Fibroblast of gingiva (primary cell): Measurements from ENCODE around the gene TMUB1.

Experiments used
- DNase-seq: peaks from one replicate; pipeline ENCODE4 v3.0.0-alpha.2; 2011; ENCODE audit warnings: low read depth

TMUB1 gene

DNA sequence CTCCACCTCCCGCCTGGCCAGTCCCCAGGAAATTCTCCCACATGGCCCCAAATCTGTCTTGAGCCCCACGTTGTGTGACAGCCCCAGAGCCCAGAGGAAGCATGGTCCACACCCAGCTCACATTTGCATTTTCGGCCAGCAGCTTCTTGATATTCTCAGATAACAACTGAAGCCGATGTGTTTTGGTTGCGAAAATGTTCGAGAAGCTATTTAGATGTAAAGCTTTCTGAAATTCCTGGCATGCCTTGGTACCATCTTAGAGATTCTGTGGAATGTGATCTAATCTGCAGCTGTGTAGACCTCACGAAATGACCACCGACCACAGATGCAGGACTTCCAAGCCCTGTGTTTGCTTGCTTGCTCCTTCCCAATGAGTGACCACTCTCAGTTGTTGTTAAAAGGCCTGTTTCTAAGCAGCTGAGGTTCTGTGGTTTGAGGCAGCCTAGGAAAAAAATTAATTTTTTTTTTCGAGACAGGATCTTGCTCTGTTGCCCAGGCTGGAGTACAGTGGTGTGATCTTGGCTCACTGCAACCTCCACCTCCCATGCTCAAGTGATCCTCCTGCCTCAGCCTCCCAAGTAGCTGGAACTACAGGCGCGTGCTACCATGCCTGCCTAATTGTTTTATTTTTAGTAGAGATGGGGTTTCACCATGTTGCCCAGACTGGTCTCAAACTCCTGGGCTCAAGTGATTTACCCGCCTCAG, 15.1 kb downstream of the TMUB1 start:
- no peak for DNase-seq

- no peak for DNase-seq
Observed at GRCh38 chr7:151066273-151066974, 16.9 kb downstream of the TMUB1 start.

DNA sequence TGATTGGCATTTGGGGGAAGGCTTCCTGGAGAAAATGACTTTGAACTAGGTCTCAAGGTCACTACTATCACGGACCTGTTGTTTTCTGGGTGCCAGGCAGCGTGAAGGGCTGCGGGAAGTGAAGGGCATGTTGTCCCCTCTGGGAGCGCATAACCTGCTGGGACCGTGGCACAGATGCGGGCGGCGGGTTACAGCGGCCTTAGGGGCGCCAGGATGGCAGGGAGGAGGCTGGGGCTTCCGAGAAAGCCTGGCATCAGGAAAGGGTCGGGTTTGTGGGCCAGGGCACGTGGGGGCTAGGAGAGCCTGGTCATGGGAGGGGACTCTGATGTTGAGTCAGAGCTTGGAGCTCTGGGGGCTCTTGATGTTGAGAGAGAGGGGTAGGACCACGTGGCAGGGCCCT, 17.8 kb downstream of the TMUB1 start:
- DNase-seq: no peak

- no peak for DNase-seq
Observed at GRCh38 chr7:151064993-151065392, 18.3 kb downstream of the TMUB1 start.

DNA sequence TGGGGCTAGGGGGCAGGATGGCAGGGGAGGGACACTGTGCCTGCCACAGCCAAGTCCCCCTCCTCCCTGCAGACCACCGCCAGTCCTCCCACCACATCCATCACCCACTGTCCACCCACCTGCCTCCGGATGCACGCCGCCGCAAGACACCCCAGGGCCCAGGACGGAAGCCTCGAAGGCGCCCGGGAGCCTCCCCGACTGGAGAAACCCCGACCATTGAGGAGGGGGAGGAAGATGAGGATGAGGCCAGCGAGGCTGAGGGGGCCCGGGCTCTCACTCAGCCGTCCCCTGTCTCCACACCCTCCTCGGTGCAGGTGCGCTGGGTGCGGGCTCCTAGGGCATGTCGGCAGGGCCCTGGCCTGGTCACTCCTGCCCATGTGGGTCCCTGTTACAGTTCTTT, 18.8 kb downstream of the TMUB1 start:
- no peak for DNase-seq

- DNase-seq: peak; percentile 69
Observed at GRCh38 chr7:151063212-151063561, 20.1 kb downstream of the TMUB1 start.

DNA sequence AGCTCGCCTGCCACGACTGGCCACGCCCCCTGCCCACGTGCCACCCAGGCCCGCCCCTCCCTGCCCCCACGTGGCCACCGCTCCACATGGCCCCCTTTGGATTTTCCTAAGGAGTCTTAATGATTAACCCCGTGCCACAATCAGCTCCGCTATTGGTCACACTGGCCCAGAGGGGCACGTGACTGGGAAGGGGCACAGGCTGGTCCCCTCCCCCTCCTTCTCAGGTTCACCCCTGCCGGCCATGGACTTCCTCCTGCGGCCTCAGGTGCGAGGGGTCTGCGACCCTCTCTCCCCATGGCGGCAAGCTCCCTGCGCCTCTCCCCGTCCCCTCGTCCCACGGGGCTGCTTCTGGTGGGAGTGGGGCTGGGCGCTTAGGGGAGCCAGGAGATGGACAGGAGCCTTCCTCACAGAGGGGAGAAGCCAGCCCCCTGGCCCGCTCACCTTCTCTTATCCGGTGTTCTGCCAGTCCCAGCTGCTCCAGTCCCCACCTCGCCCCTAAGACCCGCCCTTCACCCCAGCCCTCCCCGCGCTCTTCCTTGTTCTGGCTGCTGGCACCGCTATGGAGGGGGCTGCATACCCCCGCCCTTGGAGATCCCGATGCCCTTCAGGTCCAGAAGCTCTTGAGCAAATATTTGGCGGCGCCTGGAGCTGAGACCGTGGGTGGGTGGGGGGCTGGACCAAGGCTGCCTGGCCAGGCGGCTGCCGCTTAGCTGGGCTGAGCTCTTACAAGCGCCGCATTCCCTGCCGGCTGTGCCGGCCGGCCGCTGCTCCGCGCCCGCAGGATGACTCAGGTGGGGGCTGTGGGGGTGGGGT, 20.7 kb downstream of the TMUB1 start:
- peak; percentile 56 for DNase-seq

DNA sequence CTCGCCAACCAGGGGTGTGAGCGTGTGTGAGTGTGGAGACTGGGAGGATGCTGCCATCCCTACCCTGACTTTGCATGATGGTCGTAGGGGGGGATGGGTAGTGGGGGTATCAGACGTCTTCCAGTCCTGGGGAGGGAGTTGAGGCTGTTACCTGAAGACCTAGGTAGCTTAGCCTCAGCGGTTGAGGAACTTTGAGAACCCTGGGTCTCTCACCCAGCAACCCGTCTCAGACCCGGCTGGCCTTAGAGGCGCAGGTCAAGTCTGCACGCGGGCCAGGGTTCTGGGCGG, 21.2 kb downstream of the TMUB1 start:
- DNase-seq: no peak

DNA sequence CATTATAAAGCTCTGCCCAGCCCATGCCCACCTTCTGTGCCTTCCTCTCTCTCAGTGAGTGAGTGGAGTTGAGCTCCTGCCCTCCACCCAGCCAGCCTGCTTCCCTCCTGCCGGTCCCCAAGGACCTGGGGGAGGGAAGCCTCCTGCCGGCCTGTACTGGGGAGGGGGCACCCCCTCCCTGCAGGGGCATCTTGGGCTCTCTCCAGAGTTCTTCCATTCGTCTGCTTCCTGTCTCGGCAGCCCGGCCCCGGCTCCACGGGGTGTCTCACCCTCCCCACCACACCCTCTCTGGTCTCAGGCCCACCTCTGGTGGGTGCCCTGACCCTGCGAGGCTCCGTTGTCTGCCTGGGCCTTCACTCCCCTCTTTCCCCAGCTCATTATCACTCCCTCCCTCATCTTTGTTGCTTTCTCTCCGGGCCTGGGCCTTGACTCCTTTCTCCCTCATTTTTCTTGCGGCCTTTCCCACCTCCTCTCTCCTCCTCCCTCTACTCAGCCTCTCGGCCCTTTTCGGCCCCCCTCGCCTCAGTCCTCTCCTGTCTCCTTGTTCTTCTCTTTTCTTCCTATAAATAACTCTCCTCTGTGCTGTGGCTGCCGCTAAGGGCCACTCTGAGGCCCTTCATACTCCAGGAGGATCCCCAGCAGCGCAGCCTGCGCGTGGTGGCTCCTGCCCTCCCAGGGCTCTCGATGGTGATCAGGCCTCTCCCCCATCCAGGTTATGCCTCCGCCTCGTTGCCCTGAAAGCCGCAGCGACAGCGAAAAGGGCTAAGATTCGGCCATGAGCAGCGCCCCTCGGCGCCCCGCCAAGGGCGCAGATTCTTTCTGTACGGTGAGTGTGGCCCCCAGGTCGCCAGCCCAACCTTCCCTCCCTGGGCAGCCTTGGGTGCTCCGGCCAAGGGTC, 21.8 kb downstream of the TMUB1 start:
- DNase-seq: no peak

DNA sequence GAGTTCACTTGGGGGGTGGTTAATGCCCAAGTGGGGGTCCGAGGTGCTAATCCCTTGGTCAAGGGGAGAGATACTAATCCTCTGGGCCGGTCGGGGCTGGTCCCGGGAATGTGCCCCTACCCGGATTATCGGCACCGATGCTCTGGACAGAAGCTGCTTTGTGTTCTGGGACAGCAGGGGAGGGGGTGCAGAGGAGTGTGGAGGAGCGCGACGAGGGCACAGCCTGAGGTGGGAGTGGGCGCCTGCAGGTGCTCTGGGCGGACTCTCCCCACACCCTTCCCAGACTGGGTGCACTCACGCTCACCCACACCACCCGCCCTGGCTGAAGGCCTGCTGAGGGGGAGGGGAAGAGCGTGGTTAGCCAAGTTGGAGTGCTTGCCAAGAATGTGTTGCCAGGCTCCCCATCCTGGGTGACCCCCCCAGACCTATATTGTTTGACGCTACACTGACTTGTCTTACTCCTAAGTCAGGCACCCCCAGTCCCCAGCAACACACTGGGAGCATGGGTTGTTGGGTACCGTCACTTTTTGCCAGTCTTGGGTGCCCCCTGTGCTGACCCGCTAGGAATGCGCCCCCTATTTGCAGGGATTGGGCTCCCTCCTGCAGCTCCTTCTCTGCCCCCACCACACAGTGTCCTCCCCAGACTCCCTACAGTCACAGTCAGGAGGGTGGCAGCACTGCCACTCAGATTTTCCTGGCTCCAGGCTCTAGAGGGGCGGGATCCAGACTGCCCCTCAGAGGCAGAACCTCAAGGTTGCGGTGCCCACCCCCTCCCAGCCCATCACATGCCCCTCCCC, 22.7 kb downstream of the TMUB1 start:
- DNase-seq: peak; percentile 51

- no peak for DNase-seq
Observed at GRCh38 chr7:151060113-151060415, 23.2 kb downstream of the TMUB1 start.

GRCh38 chr7:151059367-151060112, 23.8 kb downstream of the TMUB1 start, which contains the start of gene SLC4A2:
TSS of gene SLC4A2 (plus strand) at chr7:151059589. CDS start at chr7:151061988, 2,399 bp downstream.
- DNase-seq: peak; percentile 70

GRCh38 chr7:151058781-151059366, 24.4 kb downstream of the TMUB1 start:
- DNase-seq: peak; percentile 21

- DNase-seq: peak; percentile 100
Observed at GRCh38 chr7:151057989-151058780, 25.1 kb downstream of the TMUB1 start.

DNA sequence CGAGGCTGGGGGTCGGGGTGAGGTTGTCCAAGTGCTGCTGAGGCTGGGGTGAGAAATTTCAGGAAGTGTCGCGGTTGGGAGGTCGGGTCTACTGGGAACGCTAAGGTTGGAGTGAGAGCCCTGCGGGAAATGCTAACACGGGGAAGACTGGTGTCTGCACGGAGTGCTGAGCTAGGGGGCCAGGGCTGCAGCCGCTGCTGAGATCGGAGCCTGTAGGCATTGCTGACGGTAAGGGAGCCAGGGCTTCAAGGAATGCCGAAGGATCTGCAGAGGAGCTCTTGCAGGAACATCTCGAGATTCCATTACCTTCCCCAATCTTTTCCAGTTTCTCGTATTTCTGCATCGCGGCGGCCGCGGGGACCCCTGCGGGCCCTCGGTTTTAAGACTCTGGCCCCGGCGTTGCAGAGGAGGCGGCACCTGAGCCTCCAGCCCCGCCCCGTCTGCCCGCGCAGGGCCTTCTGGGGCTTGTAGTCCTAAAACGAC, 25.7 kb downstream of the TMUB1 start, which contains the start of gene CDK5:
CDK5 (minus strand) TSS at position 392 of the 483 bp plus-strand sequence; CDS start at position 343, 49 bp downstream.
- no peak for DNase-seq

- DNase-seq: no peak
Observed at GRCh38 chr7:151056666-151057505, 26.4 kb downstream of the TMUB1 start.

DNA sequence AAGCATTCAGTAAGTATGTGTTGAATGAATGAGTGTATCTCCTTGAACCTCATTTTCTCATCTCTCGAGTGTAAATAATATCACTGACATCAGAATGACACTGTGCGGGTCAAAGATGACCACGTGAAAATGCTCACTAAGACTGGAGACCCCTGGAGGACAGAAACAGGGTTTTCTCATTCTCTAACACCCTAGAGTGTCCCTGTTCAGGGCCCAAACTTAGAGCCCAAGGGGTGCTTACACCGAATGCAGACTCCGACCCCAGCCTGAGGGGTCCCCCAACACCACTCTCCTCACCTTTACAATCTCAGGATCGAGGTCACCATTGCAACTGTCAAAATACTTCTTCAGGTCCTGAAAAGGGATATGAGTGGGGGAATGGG, 27.0 kb downstream of the TMUB1 start:
- DNase-seq: no peak

- no peak for DNase-seq
Observed at GRCh38 chr7:151053751-151054150, 29.5 kb downstream of the TMUB1 start.
